C4-2B (cell line): ENCODE measurements around the gene PRKCB.

ENCODE experiments used
- CTCF ChIP-seq: fragments of 450-650 bp; conservative IDR thresholded peaks from 2 replicates; pipeline ENCODE4 v1.5.1; 2017; ENCODE audit warnings: mild to moderate bottlenecking
- ZFX ChIP-seq: fragments of 450-650 bp; IDR thresholded peaks from 2 replicates; pipeline ENCODE4 v1.6.1; 2017

- no peak for TF ChIP-seq CTCF
- TF ChIP-seq ZFX = no peak
These were observed 363.2 kb downstream of the PRKCB start for GRCh38 chr16:24198807-24199533.
